Glutamatergic neuron (in vitro differentiated cells): Measurements from ENCODE around the gene CPE. TPM values are rescaled to one million over a fixed set of nuclear protein-coding genes. Genes with fewer than 3 reads are reported as not detected.

Source experiments
- DNase-seq: peaks from one replicate; pipeline ENCODE4 v3.0.0; 2022
- H3K27ac Mint-ChIP-seq: one replicate; pipeline ENCODE4 v1.8.0; 2020; ENCODE audit warnings: mild to moderate bottlenecking, mixed read lengths, inconsistent platforms; ENCODE audit not compliant: unreplicated experiment
- H3K27me3 Mint-ChIP-seq: one replicate; pipeline ENCODE4 v1.8.0; 2020; ENCODE audit warnings: mild to moderate bottlenecking, moderate library complexity, mixed read lengths, inconsistent platforms; ENCODE audit not compliant: unreplicated experiment
- H3K36me3 Mint-ChIP-seq: one replicate; pipeline ENCODE4 v1.8.0; 2020; ENCODE audit warnings: mild to moderate bottlenecking, mixed read lengths, inconsistent platforms; ENCODE audit not compliant: unreplicated experiment
- H3K4me1 Mint-ChIP-seq: one replicate; pipeline ENCODE4 v1.8.0; 2020; ENCODE audit warnings: mild to moderate bottlenecking, low read depth, mixed read lengths, inconsistent platforms; ENCODE audit not compliant: unreplicated experiment
- H3K4me3 Mint-ChIP-seq: one replicate; pipeline ENCODE4 v1.8.0; 2020; ENCODE audit warnings: mild to moderate bottlenecking, mixed read lengths, inconsistent platforms; ENCODE audit not compliant: unreplicated experiment
- H3K9me3 Mint-ChIP-seq: one replicate; pipeline ENCODE4 v1.8.0; 2020; ENCODE audit warnings: mild to moderate bottlenecking, moderate library complexity, mixed read lengths, inconsistent platforms; ENCODE audit not compliant: unreplicated experiment
- total RNA-seq: library from RNA; stranded (reverse); fragmentation: NEBNext Ultra II Directional; extraction: Animal tissue kit (Norgen Biotek cat#: 25700); gene quantifications from one replicate; pipeline ENCODE4 v1.2.1, GENCODE V29; 2021; ENCODE audit not compliant: unreplicated experiment
- TF ChIP-seq, protein P1 (sequence below): fragments of 200-600 bp; sonication (generic); IDR thresholded peaks from one replicate; pipeline ENCODE4 v1.5.0; 2021; ENCODE audit not compliant: partially characterized antibody, unreplicated experiment

Gene CPE
- total RNA-seq, 1 donor from 2014 or later: 253 TPM

DNA sequence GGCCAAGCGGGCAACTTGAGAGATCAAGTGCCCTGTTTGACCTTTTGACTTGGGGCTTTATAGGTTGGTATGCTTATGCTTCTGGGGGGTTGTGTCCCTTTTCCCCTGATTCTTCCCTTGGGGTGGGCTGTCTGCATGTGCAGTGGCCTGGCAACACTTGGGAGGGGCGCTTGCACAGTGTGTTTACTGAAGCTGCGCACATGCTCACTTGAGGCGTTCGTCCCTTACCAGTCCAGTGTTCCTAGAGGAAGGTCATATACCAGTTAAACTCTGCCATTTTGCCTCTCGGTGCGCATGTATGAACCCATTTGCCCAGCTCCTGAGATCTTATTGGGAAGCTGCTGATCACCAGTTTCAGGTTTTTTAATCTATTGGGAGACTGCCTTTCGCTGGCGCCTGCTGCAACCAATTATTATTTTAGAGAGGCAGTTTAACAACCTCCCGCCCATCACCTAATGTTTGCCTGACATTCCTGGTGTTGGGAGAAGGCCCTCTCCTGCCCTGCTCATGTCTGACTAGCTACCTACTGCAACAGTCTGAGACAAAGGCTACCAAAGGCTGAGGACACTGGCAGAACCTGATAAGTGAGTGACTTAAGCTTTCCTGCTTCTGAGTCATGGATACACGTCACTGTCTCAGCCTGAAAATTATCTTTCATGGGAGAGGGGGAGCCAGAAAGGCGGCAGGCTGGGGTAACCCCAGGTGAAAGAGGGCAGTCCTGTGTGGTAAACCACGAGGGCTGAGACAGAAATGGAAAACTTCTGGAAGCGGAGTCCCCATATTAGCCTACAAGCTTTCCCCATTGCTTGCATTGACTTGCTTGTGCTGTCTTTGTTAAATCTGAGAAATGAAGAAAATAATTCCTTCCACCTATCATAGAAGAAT, 97.6 kb downstream of the CPE start:
- TF ChIP-seq, protein P1, sequence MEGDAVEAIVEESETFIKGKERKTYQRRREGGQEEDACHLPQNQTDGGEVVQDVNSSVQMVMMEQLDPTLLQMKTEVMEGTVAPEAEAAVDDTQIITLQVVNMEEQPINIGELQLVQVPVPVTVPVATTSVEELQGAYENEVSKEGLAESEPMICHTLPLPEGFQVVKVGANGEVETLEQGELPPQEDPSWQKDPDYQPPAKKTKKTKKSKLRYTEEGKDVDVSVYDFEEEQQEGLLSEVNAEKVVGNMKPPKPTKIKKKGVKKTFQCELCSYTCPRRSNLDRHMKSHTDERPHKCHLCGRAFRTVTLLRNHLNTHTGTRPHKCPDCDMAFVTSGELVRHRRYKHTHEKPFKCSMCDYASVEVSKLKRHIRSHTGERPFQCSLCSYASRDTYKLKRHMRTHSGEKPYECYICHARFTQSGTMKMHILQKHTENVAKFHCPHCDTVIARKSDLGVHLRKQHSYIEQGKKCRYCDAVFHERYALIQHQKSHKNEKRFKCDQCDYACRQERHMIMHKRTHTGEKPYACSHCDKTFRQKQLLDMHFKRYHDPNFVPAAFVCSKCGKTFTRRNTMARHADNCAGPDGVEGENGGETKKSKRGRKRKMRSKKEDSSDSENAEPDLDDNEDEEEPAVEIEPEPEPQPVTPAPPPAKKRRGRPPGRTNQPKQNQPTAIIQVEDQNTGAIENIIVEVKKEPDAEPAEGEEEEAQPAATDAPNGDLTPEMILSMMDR: no peak
- H3K9me3 Mint-ChIP-seq: peaks cover 14% of the 10 kb centered on the region
- peaks cover 2% of the 10 kb centered on the region for H3K27me3 Mint-ChIP-seq
- H3K4me3 Mint-ChIP-seq: no peak overlapping the region
- H3K4me1 Mint-ChIP-seq: no peaks in the 10 kb centered on the region
- DNase-seq: no peak
- H3K36me3 Mint-ChIP-seq: peaks cover 54% of the 10 kb centered on the region
- H3K27ac Mint-ChIP-seq: no peak overlapping the region

DNA sequence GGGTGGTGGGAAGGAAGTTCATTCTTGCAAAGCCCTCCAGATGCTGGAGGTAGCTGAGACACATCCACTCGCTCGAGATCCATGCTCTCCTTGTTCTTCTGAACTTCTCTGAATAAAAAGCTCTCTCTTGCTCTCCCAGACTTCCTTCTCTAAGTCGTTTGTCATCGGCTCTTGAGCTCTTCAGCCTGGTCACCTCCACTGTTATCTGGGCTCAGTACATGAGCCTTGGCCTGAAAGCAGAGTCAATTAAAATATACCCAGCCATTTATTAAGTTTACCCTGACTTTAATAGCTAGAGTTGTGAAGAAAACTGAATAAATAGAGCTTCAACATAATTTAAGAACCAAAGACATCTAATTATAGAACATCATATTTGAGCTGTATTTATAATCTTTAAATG, 99.0 kb downstream of the CPE start:
- H3K9me3 Mint-ChIP-seq: peaks cover 12% of the 10 kb centered on the region
- H3K4me3 Mint-ChIP-seq: no peak overlapping the region
- H3K36me3 Mint-ChIP-seq: peaks cover 51% of the 10 kb centered on the region
- no peaks in the 10 kb centered on the region for H3K4me1 Mint-ChIP-seq
- no peak for DNase-seq
- H3K27ac Mint-ChIP-seq: no peak overlapping the region
- TF ChIP-seq, protein P1: no peak
- peaks cover 2% of the 10 kb centered on the region for H3K27me3 Mint-ChIP-seq

DNA sequence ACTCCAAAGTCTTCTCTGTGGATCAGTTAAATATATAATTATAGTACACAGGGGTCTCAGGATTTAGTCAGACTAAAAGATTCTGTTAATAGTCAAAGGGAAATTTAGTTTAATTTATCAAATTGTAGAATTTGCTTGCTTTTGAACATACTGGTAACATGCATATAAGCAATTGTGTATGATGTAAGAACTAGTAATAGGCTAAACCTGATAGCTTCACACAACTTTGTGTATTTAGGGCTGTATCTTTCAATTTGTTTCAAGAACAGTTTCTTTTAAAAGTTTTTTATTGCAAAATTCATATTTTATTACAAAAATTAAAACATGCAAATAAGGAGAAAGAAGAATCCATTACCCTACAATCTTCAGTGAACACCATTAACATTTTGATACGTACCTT, 99.5 kb downstream of the CPE start:
- no peaks in the 10 kb centered on the region for H3K4me1 Mint-ChIP-seq
- TF ChIP-seq, protein P1: no peak
- H3K27ac Mint-ChIP-seq: no peak overlapping the region
- peaks cover 2% of the 10 kb centered on the region for H3K27me3 Mint-ChIP-seq
- no peak for DNase-seq
- peaks cover 46% of the 10 kb centered on the region for H3K36me3 Mint-ChIP-seq
- H3K4me3 Mint-ChIP-seq: no peak overlapping the region
- peaks cover 9% of the 10 kb centered on the region for H3K9me3 Mint-ChIP-seq

DNA sequence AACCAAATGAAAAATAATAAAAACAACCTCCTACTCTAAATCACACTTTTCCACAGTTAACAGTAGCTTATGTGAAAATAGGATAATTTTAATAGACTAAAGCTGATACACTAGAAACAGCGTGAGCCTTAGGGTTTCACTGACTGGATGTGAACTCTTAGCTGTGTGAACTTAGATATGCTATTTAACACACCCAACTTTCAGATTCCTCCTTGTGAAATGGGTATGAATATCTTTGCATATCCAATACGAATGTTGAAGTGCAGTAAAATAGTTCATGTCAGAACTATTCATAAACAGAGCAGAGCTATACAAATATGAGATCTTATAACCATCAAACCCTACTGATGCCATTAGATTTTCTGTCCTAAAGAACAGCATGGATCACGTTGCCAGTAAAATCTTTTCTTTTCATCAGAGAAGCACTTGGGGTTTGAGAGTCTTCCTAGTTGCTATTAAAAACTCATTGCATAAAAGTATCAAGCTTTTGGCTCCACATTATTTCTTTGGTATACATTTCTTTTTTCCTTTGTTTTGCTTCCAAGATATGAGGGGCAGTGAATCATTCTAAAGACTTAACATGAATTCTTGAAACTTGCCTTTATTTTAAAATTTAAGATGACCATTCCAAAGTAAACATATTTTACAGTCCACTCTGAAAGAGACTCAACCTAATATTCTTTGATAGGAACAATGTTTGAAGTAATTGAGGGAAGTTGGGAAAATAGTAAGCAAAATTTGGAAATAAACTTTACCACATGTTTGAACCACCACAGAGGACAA, 102.4 kb downstream of the CPE start:
- H3K9me3 Mint-ChIP-seq: no peaks in the 10 kb centered on the region
- no peak for DNase-seq
- peaks cover 16% of the 10 kb centered on the region for H3K36me3 Mint-ChIP-seq
- H3K4me1 Mint-ChIP-seq: no peaks in the 10 kb centered on the region
- peaks cover 2% of the 10 kb centered on the region for H3K27me3 Mint-ChIP-seq
- H3K27ac Mint-ChIP-seq: no peak overlapping the region
- TF ChIP-seq, protein P1: no peak
- H3K4me3 Mint-ChIP-seq: no peak overlapping the region
